Kidney epithelial cell (primary cell): Measurements from ENCODE around the gene CLIC5. TPM values are rescaled to one million over a fixed set of nuclear protein-coding genes. Genes with fewer than 3 reads are reported as not detected.
A peak's percentile ranks its signal among the peaks of the same experiment; 100 is the strongest.

ENCODE experiments used
- DNase-seq: peaks from one replicate; pipeline ENCODE4 v3.0.0-alpha.2; 2010; ENCODE audit warnings: low read depth
- H3K27me3 ChIP-seq: 2 replicates; pipeline ENCODE4 v1.6.0; 2011; ENCODE audit warnings: low read length; ENCODE audit not compliant: control insufficient read depth, insufficient read depth
- H3K36me3 ChIP-seq: 2 replicates; pipeline ENCODE4 v1.5.1; 2011; ENCODE audit warnings: low read length; ENCODE audit not compliant: control insufficient read depth, insufficient read depth
- H3K4me3 ChIP-seq: 2 replicates; pipeline ENCODE4 v1.5.1; 2011; ENCODE audit warnings: low read depth, mild to moderate bottlenecking, control low read depth, low read length
- CTCF ChIP-seq: IDR thresholded peaks from 2 replicates; pipeline ENCODE4 v1.5.1; 2011; ENCODE audit warnings: mild to moderate bottlenecking, moderate library complexity, low read length, control low read depth, inconsistent platforms; ENCODE audit not compliant: insufficient read depth, poor library complexity, severe bottlenecking
- total RNA-seq: library from RNA; depleted of rRNA; stranded (reverse); fragments of >200 nt; gene quantifications from 2 replicates; pipeline ENCODE4 v1.2.3, GENCODE V29; 2015

The CLIC5 gene
- 3.2 and 3.5 TPM in 2 replicates for total RNA-seq

GRCh38 chr6:46015119-46015968 is at the start of gene CLIC5:
Gene CLIC5 (minus strand): TSS chr6:46015860. CDS start chr6:46015542, 318 bp downstream.
- H3K27me3 ChIP-seq, result peaks cover 21% of the 10 kb centered on the region
- H3K36me3 ChIP-seq, result no peaks in the 10 kb centered on the region
- no peak for TF ChIP-seq CTCF
- no peak for DNase-seq
- peak within 1 kb of the TSS; percentile 56 for H3K4me3 ChIP-seq

DNA sequence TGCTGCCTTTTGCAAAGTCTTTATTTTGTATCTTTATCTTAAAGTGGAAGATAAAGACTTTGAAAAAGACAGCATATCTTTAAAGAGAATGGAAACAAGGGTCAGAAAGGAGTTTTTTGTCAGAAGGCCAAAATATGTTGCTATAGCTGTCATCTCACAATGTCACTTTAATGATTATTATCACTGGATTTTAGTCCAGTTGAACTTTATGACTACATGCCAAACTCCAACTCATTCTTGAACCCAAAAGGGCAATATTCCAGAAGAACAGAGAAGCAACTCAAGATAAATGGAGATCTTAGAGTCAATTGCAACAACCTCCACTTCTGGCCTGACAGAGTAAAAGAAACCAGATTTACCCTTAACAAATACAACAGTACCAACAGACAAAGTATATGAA is 47.3 kb upstream of the CLIC5 start:
- no peaks in the 10 kb centered on the region for H3K36me3 ChIP-seq
- no peaks in the 10 kb centered on the region for H3K27me3 ChIP-seq
- TF ChIP-seq CTCF, result no peak
- H3K4me3 ChIP-seq, result no peak overlapping the region
- no peak for DNase-seq

GRCh38 chr6:46062312-46062711 is 46.7 kb upstream of the CLIC5 start:
- no peak for TF ChIP-seq CTCF
- H3K4me3 ChIP-seq, result no peak overlapping the region
- H3K27me3 ChIP-seq, result no peaks in the 10 kb centered on the region
- peak; percentile 65 for DNase-seq
- no peaks in the 10 kb centered on the region for H3K36me3 ChIP-seq

DNA sequence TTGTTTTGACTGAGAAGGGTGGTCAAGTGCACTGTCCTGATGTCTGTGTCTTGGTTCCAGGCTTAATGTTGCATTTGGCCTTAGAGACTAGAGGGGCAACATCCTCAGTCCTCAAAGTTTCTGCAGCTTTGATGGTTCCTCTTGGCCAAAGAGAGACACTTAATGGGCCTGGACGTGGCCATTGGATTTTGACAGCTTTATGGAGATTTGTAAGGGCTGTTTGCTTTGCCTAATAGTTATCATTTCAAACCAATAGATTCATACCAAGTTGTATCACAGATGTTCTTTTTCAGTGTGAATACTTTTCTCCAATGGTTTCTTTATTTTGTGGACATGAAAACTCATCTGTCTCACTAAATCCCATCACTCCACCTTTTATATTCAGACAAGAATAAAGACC is 45.8 kb upstream of the CLIC5 start:
- Histone ChIP-seq H3K4me3 (no peak overlapping the region), H3K27me3 (no peaks in the 10 kb centered on the region), H3K36me3 (no peaks in the 10 kb centered on the region)
- no peak for DNase-seq
- no peak for TF ChIP-seq CTCF

DNA sequence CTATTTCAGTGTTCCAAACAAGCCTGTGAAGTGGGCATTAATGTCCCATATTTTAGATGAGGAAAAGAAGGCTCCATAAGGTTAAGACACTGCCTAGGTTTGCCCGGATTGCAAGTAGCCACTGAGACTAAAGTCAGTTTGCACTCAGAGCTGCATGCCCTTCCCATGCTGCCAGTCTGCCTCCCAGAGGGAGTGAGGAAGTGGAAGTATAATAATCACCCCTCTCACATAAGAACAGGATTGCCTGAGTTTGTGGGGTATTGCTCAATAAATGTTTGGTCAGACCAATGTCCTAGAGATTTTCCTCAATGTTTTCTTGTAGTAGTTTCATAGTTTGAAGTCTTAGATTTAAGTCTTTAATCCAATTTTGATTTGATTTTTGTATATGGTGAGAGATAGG is 43.9 kb upstream of the CLIC5 start:
- TF ChIP-seq CTCF, result no peak
- Histone ChIP-seq H3K36me3 (no peaks in the 10 kb centered on the region), H3K27me3 (no peaks in the 10 kb centered on the region), H3K4me3 (no peak overlapping the region)
- no peak for DNase-seq

DNA sequence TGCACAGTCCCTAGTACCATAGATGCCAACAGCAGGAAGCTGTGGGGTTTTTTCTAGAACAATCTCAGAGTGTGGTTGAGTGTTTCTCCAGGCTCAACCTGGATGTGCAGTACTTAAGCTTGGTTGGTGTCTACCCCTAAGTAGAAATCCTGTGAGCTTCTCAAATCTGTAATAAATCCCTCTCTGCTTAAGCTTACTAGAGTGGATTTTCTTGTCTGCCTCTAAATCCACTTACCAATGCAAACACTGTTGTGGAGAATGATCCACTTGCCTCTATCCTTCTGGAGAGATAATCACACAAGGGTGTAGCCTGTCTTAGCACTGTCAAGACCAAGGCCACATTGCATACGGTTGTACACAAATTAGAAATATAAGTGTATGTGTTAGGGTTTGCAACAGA is 43.3 kb upstream of the CLIC5 start:
- Histone ChIP-seq H3K4me3 (no peak overlapping the region), H3K36me3 (no peaks in the 10 kb centered on the region), H3K27me3 (no peaks in the 10 kb centered on the region)
- TF ChIP-seq CTCF, result no peak
- no peak for DNase-seq
